ENCODE data around the gene PTPRN2.

Gene PTPRN2

GRCh38 chr7:157768198-157768597 lies 819.4 kb downstream of the PTPRN2 start:
- Mint-ChIP-seq H3K27me3 (no peaks in the 10 kb centered on the region), H3K4me3 (no peak overlapping the region), H3K4me1 (no peaks in the 10 kb centered on the region), H3K9me3 (no peaks in the 10 kb centered on the region), H3K36me3 (no peaks in the 10 kb centered on the region), H3K27ac (no peak overlapping the region)

GRCh38 chr7:157767506-157768197 lies 820.0 kb downstream of the PTPRN2 start:
- no peaks in the 10 kb centered on the region for H3K4me1 Mint-ChIP-seq
- H3K27me3 Mint-ChIP-seq = no peaks in the 10 kb centered on the region
- H3K36me3 Mint-ChIP-seq = no peaks in the 10 kb centered on the region
- H3K27ac Mint-ChIP-seq = no peak overlapping the region
- H3K9me3 Mint-ChIP-seq = no peaks in the 10 kb centered on the region
- H3K4me3 Mint-ChIP-seq = no peak overlapping the region

GRCh38 chr7:157766098-157766497 lies 821.5 kb downstream of the PTPRN2 start:
- no peaks in the 10 kb centered on the region for H3K36me3 Mint-ChIP-seq
- no peaks in the 10 kb centered on the region for H3K4me1 Mint-ChIP-seq
- no peak overlapping the region for H3K4me3 Mint-ChIP-seq
- H3K27ac Mint-ChIP-seq = no peak overlapping the region
- H3K27me3 Mint-ChIP-seq = no peaks in the 10 kb centered on the region
- no peaks in the 10 kb centered on the region for H3K9me3 Mint-ChIP-seq

GRCh38 chr7:157764946-157765537 lies 822.6 kb downstream of the PTPRN2 start:
- Mint-ChIP-seq H3K4me1 (peaks cover 9% of the 10 kb centered on the region), H3K9me3 (no peaks in the 10 kb centered on the region), H3K27ac (peak overlapping the region; percentile 60), H3K36me3 (no peaks in the 10 kb centered on the region), H3K27me3 (no peaks in the 10 kb centered on the region), H3K4me3 (no peak overlapping the region)

GRCh38 chr7:157764193-157764592 lies 823.4 kb downstream of the PTPRN2 start:
- Mint-ChIP-seq H3K9me3 (no peaks in the 10 kb centered on the region), H3K4me3 (no peak overlapping the region), H3K4me1 (peaks cover 12% of the 10 kb centered on the region), H3K27ac (no peak overlapping the region), H3K36me3 (no peaks in the 10 kb centered on the region), H3K27me3 (no peaks in the 10 kb centered on the region)

- H3K36me3 Mint-ChIP-seq = no peaks in the 10 kb centered on the region
Measured at GRCh38 chr7:157763279-157764000, 824.2 kb downstream of the PTPRN2 start.

GRCh38 chr7:157762824-157763223 lies 824.8 kb downstream of the PTPRN2 start:
- Mint-ChIP-seq H3K36me3 (no peaks in the 10 kb centered on the region), H3K27me3 (no peaks in the 10 kb centered on the region), H3K9me3 (no peaks in the 10 kb centered on the region), H3K27ac (no peak overlapping the region), H3K4me1 (peaks cover 12% of the 10 kb centered on the region), H3K4me3 (no peak overlapping the region)

More at GRCh38 chr7:157763279-157764000, 824.2 kb downstream of the PTPRN2 start:
- peaks cover 12% of the 10 kb centered on the region for H3K4me1 Mint-ChIP-seq
- no peak overlapping the region for H3K4me3 Mint-ChIP-seq
- no peaks in the 10 kb centered on the region for H3K27me3 Mint-ChIP-seq
- no peak overlapping the region for H3K27ac Mint-ChIP-seq
- H3K9me3 Mint-ChIP-seq = no peaks in the 10 kb centered on the region

- no peaks in the 10 kb centered on the region for H3K9me3 Mint-ChIP-seq
- H3K27ac Mint-ChIP-seq = no peak overlapping the region
- no peaks in the 10 kb centered on the region for H3K36me3 Mint-ChIP-seq
- no peak overlapping the region for H3K4me3 Mint-ChIP-seq
- peaks cover 12% of the 10 kb centered on the region for H3K4me1 Mint-ChIP-seq
- H3K27me3 Mint-ChIP-seq = no peaks in the 10 kb centered on the region
Measured at GRCh38 chr7:157760004-157760730, 827.5 kb downstream of the PTPRN2 start.

GRCh38 chr7:157759246-157759805 lies 828.3 kb downstream of the PTPRN2 start:
- no peaks in the 10 kb centered on the region for H3K9me3 Mint-ChIP-seq
- peaks cover 12% of the 10 kb centered on the region for H3K4me1 Mint-ChIP-seq
- H3K36me3 Mint-ChIP-seq = no peaks in the 10 kb centered on the region
- no peaks in the 10 kb centered on the region for H3K27me3 Mint-ChIP-seq
- no peak overlapping the region for H3K27ac Mint-ChIP-seq
- no peak overlapping the region for H3K4me3 Mint-ChIP-seq

GRCh38 chr7:157758468-157759245 lies 829.0 kb downstream of the PTPRN2 start:
- H3K27me3 Mint-ChIP-seq = no peaks in the 10 kb centered on the region
- peaks cover 12% of the 10 kb centered on the region for H3K4me1 Mint-ChIP-seq
- no peaks in the 10 kb centered on the region for H3K9me3 Mint-ChIP-seq
- H3K36me3 Mint-ChIP-seq = no peaks in the 10 kb centered on the region
- no peak overlapping the region for H3K27ac Mint-ChIP-seq
- no peak overlapping the region for H3K4me3 Mint-ChIP-seq

GRCh38 chr7:157757776-157758467 lies 829.7 kb downstream of the PTPRN2 start:
- Mint-ChIP-seq H3K9me3 (no peaks in the 10 kb centered on the region), H3K27me3 (no peaks in the 10 kb centered on the region), H3K27ac (no peak overlapping the region), H3K4me1 (peaks cover 12% of the 10 kb centered on the region), H3K36me3 (no peaks in the 10 kb centered on the region), H3K4me3 (no peak overlapping the region)

GRCh38 chr7:157757211-157757610 lies 830.4 kb downstream of the PTPRN2 start:
- Mint-ChIP-seq H3K36me3 (no peaks in the 10 kb centered on the region), H3K27ac (no peak overlapping the region), H3K4me3 (no peak overlapping the region), H3K4me1 (peaks cover 12% of the 10 kb centered on the region), H3K9me3 (no peaks in the 10 kb centered on the region), H3K27me3 (no peaks in the 10 kb centered on the region)

- no peak overlapping the region for H3K4me3 Mint-ChIP-seq
- H3K4me1 Mint-ChIP-seq = peaks cover 10% of the 10 kb centered on the region
- no peaks in the 10 kb centered on the region for H3K27me3 Mint-ChIP-seq
- H3K9me3 Mint-ChIP-seq = no peaks in the 10 kb centered on the region
- no peak overlapping the region for H3K27ac Mint-ChIP-seq
- no peaks in the 10 kb centered on the region for H3K36me3 Mint-ChIP-seq
Measured at GRCh38 chr7:157755741-157756140, 831.9 kb downstream of the PTPRN2 start.

GRCh38 chr7:157754416-157754790 lies 833.2 kb downstream of the PTPRN2 start:
- no peaks in the 10 kb centered on the region for H3K27me3 Mint-ChIP-seq
- H3K9me3 Mint-ChIP-seq = no peaks in the 10 kb centered on the region
- no peak overlapping the region for H3K27ac Mint-ChIP-seq
- H3K4me3 Mint-ChIP-seq = no peak overlapping the region
- H3K4me1 Mint-ChIP-seq = no peaks in the 10 kb centered on the region
- H3K36me3 Mint-ChIP-seq = no peaks in the 10 kb centered on the region
